ENCODE data around the gene KCNJ4.
A peak's percentile ranks its signal among the peaks of the same experiment; 100 is the strongest.

The KCNJ4 gene

GRCh38 chr22:38446018-38446601 is 8.9 kb downstream of the KCNJ4 start:
- Histone ChIP-seq H3K4me1 (ENCODE audit: control insufficient read depth in 1 of 2, insufficient read depth in 2 of 2, low read length in 2 of 2) (no peaks in the 10 kb centered on the region), H3K27ac (ENCODE audit: low read depth, low read length) (no peak overlapping the region), H3K4me3 (ENCODE audit: low read depth, low read length) (no peak overlapping the region), H3K36me3 (ENCODE audit: control insufficient read depth in 1 of 2, insufficient read depth in 2 of 2, low read length in 2 of 2) (no peaks in the 10 kb centered on the region), H4K91ac (ENCODE audit: low read depth, low read length) (no peak overlapping the region), H3K14ac (ENCODE audit: low read length) (no peak overlapping the region), H2AFZ (ENCODE audit: insufficient read depth, low read length, poor library complexity) (no peak overlapping the region), H3K4ac (ENCODE audit: low read depth, low read length) (no peak overlapping the region), H3K9ac (ENCODE audit: low read length) (no peak overlapping the region), H3K9me3 (ENCODE audit: insufficient read depth, low read depth, low read length) (peaks cover 7% of the 10 kb centered on the region), H3K79me1 (ENCODE audit: low read length) (no peaks in the 10 kb centered on the region), H3K18ac (ENCODE audit: low read length) (no peak overlapping the region), H4K12ac (ENCODE audit: low read depth, low read length) (no peak overlapping the region), H3K79me2 (ENCODE audit: control insufficient read depth, insufficient read depth, low read length, poor library complexity) (no peaks in the 10 kb centered on the region), H2BK120ac (ENCODE audit: insufficient read depth, low read length, poor library complexity) (no peak overlapping the region), H2BK12ac (ENCODE audit: low read length) (no peak overlapping the region), H2BK5ac (ENCODE audit: low read depth, low read length, poor library complexity) (no peak overlapping the region), H4K8ac (ENCODE audit: low read depth, low read length) (no peak overlapping the region), H3K4me2 (ENCODE audit: low read length) (no peak overlapping the region), H2AK5ac (ENCODE audit: low read length) (no peak overlapping the region), H3K27me3 (ENCODE audit: insufficient read depth, low read length) (peaks cover 2% of the 10 kb centered on the region), H3K23ac (ENCODE audit: low read length) (no peak overlapping the region)
- DNase-seq = no peak
- WGBS (ENCODE audit: extremely low coverage, insufficient coverage, insufficient read length) = no CpG with 5 or more reads among the region's 9 CpGs

GRCh38 chr22:38444783-38445182 is 10.2 kb downstream of the KCNJ4 start:
- Histone ChIP-seq H2BK12ac (ENCODE audit: low read length) (no peak overlapping the region), H3K9me3 (ENCODE audit: insufficient read depth, low read depth, low read length) (peaks cover 5% of the 10 kb centered on the region), H2AFZ (ENCODE audit: insufficient read depth, low read length, poor library complexity) (no peak overlapping the region), H2AK5ac (ENCODE audit: low read length) (no peak overlapping the region), H2BK5ac (ENCODE audit: low read depth, low read length, poor library complexity) (no peak overlapping the region), H3K4me3 (ENCODE audit: low read depth, low read length) (peak overlapping the region; percentile 51), H3K79me1 (ENCODE audit: low read length) (no peaks in the 10 kb centered on the region), H2BK120ac (ENCODE audit: insufficient read depth, low read length, poor library complexity) (no peak overlapping the region), H3K9ac (ENCODE audit: low read length) (no peak overlapping the region), H3K4ac (ENCODE audit: low read depth, low read length) (no peak overlapping the region), H3K18ac (ENCODE audit: low read length) (no peak overlapping the region), H4K12ac (ENCODE audit: low read depth, low read length) (no peak overlapping the region), H3K4me1 (ENCODE audit: control insufficient read depth in 1 of 2, insufficient read depth in 2 of 2, low read length in 2 of 2) (no peaks in the 10 kb centered on the region), H3K27me3 (ENCODE audit: insufficient read depth, low read length) (no peaks in the 10 kb centered on the region), H4K91ac (ENCODE audit: low read depth, low read length) (no peak overlapping the region), H3K23ac (ENCODE audit: low read length) (no peak overlapping the region), H3K79me2 (ENCODE audit: control insufficient read depth, insufficient read depth, low read length, poor library complexity) (no peaks in the 10 kb centered on the region), H3K4me2 (ENCODE audit: low read length) (no peak overlapping the region), H3K36me3 (ENCODE audit: control insufficient read depth in 1 of 2, insufficient read depth in 2 of 2, low read length in 2 of 2) (no peaks in the 10 kb centered on the region), H3K27ac (ENCODE audit: low read depth, low read length) (no peak overlapping the region), H4K8ac (ENCODE audit: low read depth, low read length) (no peak overlapping the region), H3K14ac (ENCODE audit: low read length) (no peak overlapping the region)
- no CpG with 5 or more reads among the region's 10 CpGs for WGBS (ENCODE audit: extremely low coverage, insufficient coverage, insufficient read length)
- DNase-seq = no peak

GRCh38 chr22:38443628-38444521 is 11.1 kb downstream of the KCNJ4 start:
- no peak for DNase-seq
- no CpG with 5 or more reads among the region's 21 CpGs for WGBS (ENCODE audit: extremely low coverage, insufficient coverage, insufficient read length)
- no peaks in the 10 kb centered on the region for H3K79me2 ChIP-seq (ENCODE audit: control insufficient read depth, insufficient read depth, low read length, poor library complexity)

GRCh38 chr22:38442967-38443627 is 11.9 kb downstream of the KCNJ4 start:
- no CpG with 5 or more reads among the region's 13 CpGs for WGBS (ENCODE audit: extremely low coverage, insufficient coverage, insufficient read length)
- Histone ChIP-seq H3K27ac (ENCODE audit: low read depth, low read length) (no peak overlapping the region), H4K8ac (ENCODE audit: low read depth, low read length) (no peak overlapping the region)

More at GRCh38 chr22:38443628-38444521, 11.1 kb downstream of the KCNJ4 start:
- no peak overlapping the region for H3K27ac ChIP-seq (ENCODE audit: low read depth, low read length)
- H2BK5ac ChIP-seq (ENCODE audit: low read depth, low read length, poor library complexity) = no peak overlapping the region
- peak overlapping the region; percentile 30 for H3K4me3 ChIP-seq (ENCODE audit: low read depth, low read length)
- peaks cover 5% of the 10 kb centered on the region for H3K9me3 ChIP-seq (ENCODE audit: insufficient read depth, low read depth, low read length)
- no peaks in the 10 kb centered on the region for H3K79me1 ChIP-seq (ENCODE audit: low read length)
- H3K36me3 ChIP-seq (ENCODE audit: control insufficient read depth in 1 of 2, insufficient read depth in 2 of 2, low read length in 2 of 2) = no peaks in the 10 kb centered on the region
- no peak overlapping the region for H2AK5ac ChIP-seq (ENCODE audit: low read length)
- no peak overlapping the region for H2AFZ ChIP-seq (ENCODE audit: insufficient read depth, low read length, poor library complexity)
- no peak overlapping the region for H4K8ac ChIP-seq (ENCODE audit: low read depth, low read length)
- no peak overlapping the region for H4K91ac ChIP-seq (ENCODE audit: low read depth, low read length)
- H3K4ac ChIP-seq (ENCODE audit: low read depth, low read length) = no peak overlapping the region
- H3K4me2 ChIP-seq (ENCODE audit: low read length) = no peak overlapping the region
- no peaks in the 10 kb centered on the region for H3K4me1 ChIP-seq (ENCODE audit: control insufficient read depth in 1 of 2, insufficient read depth in 2 of 2, low read length in 2 of 2)
- H4K12ac ChIP-seq (ENCODE audit: low read depth, low read length) = no peak overlapping the region
- no peaks in the 10 kb centered on the region for H3K27me3 ChIP-seq (ENCODE audit: insufficient read depth, low read length)
- no peak overlapping the region for H3K23ac ChIP-seq (ENCODE audit: low read length)
- no peak overlapping the region for H3K9ac ChIP-seq (ENCODE audit: low read length)
- no peak overlapping the region for H2BK120ac ChIP-seq (ENCODE audit: insufficient read depth, low read length, poor library complexity)
- H3K14ac ChIP-seq (ENCODE audit: low read length) = no peak overlapping the region
- no peak overlapping the region for H3K18ac ChIP-seq (ENCODE audit: low read length)
- H2BK12ac ChIP-seq (ENCODE audit: low read length) = no peak overlapping the region

More at GRCh38 chr22:38442967-38443627, 11.9 kb downstream of the KCNJ4 start:
- H3K23ac ChIP-seq (ENCODE audit: low read length) = no peak overlapping the region
- no peaks in the 10 kb centered on the region for H3K79me2 ChIP-seq (ENCODE audit: control insufficient read depth, insufficient read depth, low read length, poor library complexity)
- no peaks in the 10 kb centered on the region for H3K79me1 ChIP-seq (ENCODE audit: low read length)
- no peak overlapping the region for H4K12ac ChIP-seq (ENCODE audit: low read depth, low read length)
- H3K4ac ChIP-seq (ENCODE audit: low read depth, low read length) = no peak overlapping the region
- no peak overlapping the region for H4K91ac ChIP-seq (ENCODE audit: low read depth, low read length)
- no peaks in the 10 kb centered on the region for H3K27me3 ChIP-seq (ENCODE audit: insufficient read depth, low read length)
- H3K9me3 ChIP-seq (ENCODE audit: insufficient read depth, low read depth, low read length) = peaks cover 5% of the 10 kb centered on the region
- H3K9ac ChIP-seq (ENCODE audit: low read length) = no peak overlapping the region
- H3K4me2 ChIP-seq (ENCODE audit: low read length) = no peak overlapping the region
- DNase-seq = no peak
- no peak overlapping the region for H2BK12ac ChIP-seq (ENCODE audit: low read length)
- peak overlapping the region; percentile 30 for H3K4me3 ChIP-seq (ENCODE audit: low read depth, low read length)
- H3K14ac ChIP-seq (ENCODE audit: low read length) = no peak overlapping the region
- H3K36me3 ChIP-seq (ENCODE audit: control insufficient read depth in 1 of 2, insufficient read depth in 2 of 2, low read length in 2 of 2) = no peaks in the 10 kb centered on the region
- no peak overlapping the region for H2BK5ac ChIP-seq (ENCODE audit: low read depth, low read length, poor library complexity)
- H2BK120ac ChIP-seq (ENCODE audit: insufficient read depth, low read length, poor library complexity) = no peak overlapping the region
- H2AK5ac ChIP-seq (ENCODE audit: low read length) = no peak overlapping the region
- H2AFZ ChIP-seq (ENCODE audit: insufficient read depth, low read length, poor library complexity) = no peak overlapping the region
- no peaks in the 10 kb centered on the region for H3K4me1 ChIP-seq (ENCODE audit: control insufficient read depth in 1 of 2, insufficient read depth in 2 of 2, low read length in 2 of 2)
- no peak overlapping the region for H3K18ac ChIP-seq (ENCODE audit: low read length)

Measured in trophoblast cell (in vitro differentiated cells and primary cell).